Measurements from ENCODE around the gene WDR46. TPM values are rescaled to one million over a fixed set of nuclear protein-coding genes. Genes with fewer than 3 reads are reported as not detected.
A peak's percentile ranks its signal among the peaks of the same experiment; 100 is the strongest.

The WDR46 gene
- total RNA-seq, 2 donors from 2014 or later = 25.7 to 51.7 TPM

DNA sequence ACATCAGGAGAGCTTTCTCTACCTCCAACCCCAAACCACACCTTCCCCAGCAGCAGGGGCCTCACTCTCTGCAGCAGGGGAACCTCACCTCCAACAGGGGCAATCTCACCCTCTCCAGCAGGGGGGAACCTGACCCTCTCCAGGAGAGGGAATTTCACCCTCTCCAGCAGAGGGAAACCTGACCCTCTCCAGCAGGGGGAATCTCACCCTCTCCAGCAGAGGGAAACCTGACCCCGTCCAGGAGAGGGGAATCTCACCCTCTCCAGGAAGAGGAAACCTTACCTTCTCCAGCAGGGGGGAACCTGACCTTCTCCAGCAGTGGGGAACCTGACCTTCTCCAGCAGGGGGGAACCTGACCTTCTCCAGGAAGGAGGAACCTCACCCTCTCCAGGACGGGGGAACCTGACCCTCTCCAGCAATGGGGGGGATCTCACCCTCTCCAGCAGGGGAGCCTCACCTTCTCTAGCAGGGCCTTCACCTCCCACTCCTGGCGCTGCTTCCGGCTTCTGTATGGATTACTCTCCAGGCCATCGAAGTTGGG, 9.0 kb downstream of the WDR46 start:
- Histone ChIP-seq H3K27me3 (no peaks in the 10 kb centered on the region), H3K9ac (ENCODE audit: low read depth in 2 of 2, low read length in 2 of 2) (peak overlapping the region in 1 of 2 donors; percentile 12), H3K36me3 (peaks cover 4% of the 10 kb centered on the region), H3K9me3 (no peaks in the 10 kb centered on the region), H3K4me3 (no peak overlapping the region), H3K27ac (no peak overlapping the region), H3K4me1 (peaks cover 13% of the 10 kb centered on the region)
- no peak for DNase-seq
- intact Hi-C loops (cut with DNase I) = no loop called here
- TF ChIP-seq, protein P1, sequence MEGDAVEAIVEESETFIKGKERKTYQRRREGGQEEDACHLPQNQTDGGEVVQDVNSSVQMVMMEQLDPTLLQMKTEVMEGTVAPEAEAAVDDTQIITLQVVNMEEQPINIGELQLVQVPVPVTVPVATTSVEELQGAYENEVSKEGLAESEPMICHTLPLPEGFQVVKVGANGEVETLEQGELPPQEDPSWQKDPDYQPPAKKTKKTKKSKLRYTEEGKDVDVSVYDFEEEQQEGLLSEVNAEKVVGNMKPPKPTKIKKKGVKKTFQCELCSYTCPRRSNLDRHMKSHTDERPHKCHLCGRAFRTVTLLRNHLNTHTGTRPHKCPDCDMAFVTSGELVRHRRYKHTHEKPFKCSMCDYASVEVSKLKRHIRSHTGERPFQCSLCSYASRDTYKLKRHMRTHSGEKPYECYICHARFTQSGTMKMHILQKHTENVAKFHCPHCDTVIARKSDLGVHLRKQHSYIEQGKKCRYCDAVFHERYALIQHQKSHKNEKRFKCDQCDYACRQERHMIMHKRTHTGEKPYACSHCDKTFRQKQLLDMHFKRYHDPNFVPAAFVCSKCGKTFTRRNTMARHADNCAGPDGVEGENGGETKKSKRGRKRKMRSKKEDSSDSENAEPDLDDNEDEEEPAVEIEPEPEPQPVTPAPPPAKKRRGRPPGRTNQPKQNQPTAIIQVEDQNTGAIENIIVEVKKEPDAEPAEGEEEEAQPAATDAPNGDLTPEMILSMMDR (IDR thresholded peaks at IDR 0.05) = no peak

DNA sequence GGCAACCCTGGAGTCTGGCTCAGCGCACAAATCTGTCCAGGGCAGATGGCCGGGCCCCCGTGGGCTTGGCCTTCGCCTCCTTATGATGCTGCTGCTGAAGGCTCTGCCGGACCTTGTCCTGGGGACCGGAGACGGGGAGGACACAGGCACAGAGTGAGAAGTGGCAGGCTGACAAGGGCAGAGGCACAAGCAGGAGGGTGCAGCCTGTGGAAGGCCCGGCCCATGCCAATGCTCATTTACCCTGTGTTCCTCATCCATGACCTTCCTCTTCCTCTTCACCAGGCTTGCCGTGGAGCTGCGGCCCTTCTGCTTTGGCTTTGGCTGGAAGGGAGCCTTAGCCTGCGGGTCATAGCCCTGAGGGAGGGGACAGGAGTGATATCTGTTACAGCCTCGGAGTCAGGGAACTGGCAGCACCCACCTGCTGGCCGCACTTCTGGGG, 9.8 kb downstream of the WDR46 start:
- no peak overlapping the region for H3K27ac ChIP-seq
- no peaks in the 10 kb centered on the region for H3K9me3 ChIP-seq
- H3K4me3 ChIP-seq = no peak overlapping the region
- H3K9ac ChIP-seq (ENCODE audit: low read depth in 2 of 2, low read length in 2 of 2) = peak overlapping the region in 1 of 2 donors; percentile 36
- intact Hi-C loops (cut with DNase I) = no loop called here
- H3K4me1 ChIP-seq = peaks cover 20% of the 10 kb centered on the region
- TF ChIP-seq, protein P1 (IDR thresholded peaks at IDR 0.05) = no peak
- H3K36me3 ChIP-seq = peaks cover 4% of the 10 kb centered on the region
- H3K27me3 ChIP-seq = no peaks in the 10 kb centered on the region
- DNase-seq = no peak

DNA sequence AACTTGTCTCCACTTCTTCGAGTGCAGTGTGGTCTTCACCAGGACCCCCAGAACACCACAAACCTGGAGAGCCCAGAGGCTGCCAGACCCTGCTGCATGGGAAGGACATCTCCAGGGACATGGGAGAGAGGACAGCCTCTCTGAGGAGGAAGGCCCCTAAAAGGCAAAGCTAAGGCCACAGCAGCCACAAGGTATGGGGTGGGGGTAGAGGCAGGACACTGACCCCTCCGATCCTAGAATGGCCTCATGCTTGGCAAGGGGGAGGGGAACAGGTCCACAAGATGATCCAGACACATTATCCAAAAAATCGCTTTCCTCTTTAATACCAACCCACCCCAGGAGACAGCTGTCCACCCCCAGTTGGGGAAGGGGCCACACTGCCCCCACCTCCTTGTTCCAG, 10.2 kb downstream of the WDR46 start:
- no peaks in the 10 kb centered on the region for H3K27me3 ChIP-seq
- H3K27ac ChIP-seq = no peak overlapping the region
- TF ChIP-seq, protein P1 (IDR thresholded peaks at IDR 0.05) = no peak
- H3K9ac ChIP-seq (ENCODE audit: low read depth in 2 of 2, low read length in 2 of 2) = peak overlapping the region in 1 of 2 donors; percentile 36
- H3K36me3 ChIP-seq = peaks cover 4% of the 10 kb centered on the region
- DNase-seq = no peak
- no peak overlapping the region for H3K4me3 ChIP-seq
- H3K4me1 ChIP-seq = peaks cover 25% of the 10 kb centered on the region
- no peaks in the 10 kb centered on the region for H3K9me3 ChIP-seq
- intact Hi-C loops (cut with DNase I) = no loop called here

DNA sequence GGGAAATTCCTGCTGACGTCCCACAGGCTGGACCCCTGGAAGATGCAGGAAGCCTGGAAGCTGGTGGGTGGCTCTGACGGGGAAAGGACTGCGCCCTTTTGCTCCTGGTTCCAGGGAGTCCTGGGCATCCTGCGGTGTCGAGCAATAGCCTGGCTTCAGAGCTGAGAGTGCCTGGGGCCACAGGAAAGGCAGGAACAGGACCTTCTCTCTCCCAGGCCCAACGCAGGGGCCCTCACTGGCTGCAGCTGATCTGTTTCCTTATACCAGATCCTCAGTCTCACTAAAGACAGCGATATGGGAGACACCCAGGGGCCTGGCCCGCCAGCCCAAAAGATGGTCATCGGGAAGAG, 10.7 kb downstream of the WDR46 start:
- no peaks in the 10 kb centered on the region for H3K9me3 ChIP-seq
- no peak for DNase-seq
- peaks cover 29% of the 10 kb centered on the region for H3K4me1 ChIP-seq
- no peak overlapping the region for H3K27ac ChIP-seq
- intact Hi-C loops (cut with DNase I) = no loop called here
- no peaks in the 10 kb centered on the region for H3K27me3 ChIP-seq
- no peak overlapping the region for H3K4me3 ChIP-seq
- TF ChIP-seq, protein P1 (IDR thresholded peaks at IDR 0.05) = no peak
- peaks cover 4% of the 10 kb centered on the region for H3K36me3 ChIP-seq
- peak overlapping the region in 1 of 2 donors; percentile 86 for H3K9ac ChIP-seq (ENCODE audit: low read depth in 2 of 2, low read length in 2 of 2)

DNA sequence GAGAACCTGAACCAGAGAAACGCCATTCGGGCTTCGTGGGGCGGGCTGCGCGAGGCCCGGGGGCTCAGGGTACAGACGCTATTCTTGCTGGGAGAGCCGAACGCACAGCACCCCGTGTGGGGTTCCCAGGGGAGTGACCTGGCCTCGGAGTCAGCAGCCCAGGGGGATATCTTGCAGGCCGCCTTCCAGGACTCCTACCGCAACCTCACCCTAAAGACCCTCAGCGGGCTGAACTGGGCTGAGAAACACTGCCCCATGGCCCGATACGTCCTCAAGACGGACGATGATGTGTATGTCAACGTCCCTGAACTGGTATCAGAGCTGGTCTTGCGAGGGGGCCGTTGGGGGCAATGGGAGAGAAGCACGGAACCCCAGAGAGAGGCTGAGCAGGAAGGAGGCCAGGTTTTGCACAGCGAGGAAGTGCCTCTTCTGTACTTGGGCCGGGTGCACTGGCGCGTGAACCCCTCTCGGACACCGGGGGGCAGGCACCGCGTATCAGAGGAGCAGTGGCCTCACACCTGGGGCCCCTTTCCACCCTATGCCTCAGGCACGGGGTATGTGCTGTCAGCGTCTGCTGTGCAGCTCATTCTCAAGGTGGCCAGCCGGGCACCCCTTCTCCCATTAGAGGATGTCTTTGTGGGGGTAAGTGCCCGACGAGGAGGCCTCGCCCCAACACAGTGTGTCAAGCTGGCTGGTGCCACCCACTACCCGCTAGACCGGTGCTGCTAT, 11.2 kb downstream of the WDR46 start:
- H3K4me1 ChIP-seq = peaks cover 35% of the 10 kb centered on the region
- intact Hi-C loops (cut with DNase I) = loop anchor here (2.0 kb wide), 1 partner anchor 39 kb away; the partner anchor contains the start of gene ZBTB22
- no peaks in the 10 kb centered on the region for H3K27me3 ChIP-seq
- DNase-seq = no peak
- no peaks in the 10 kb centered on the region for H3K9me3 ChIP-seq
- H3K27ac ChIP-seq = peak overlapping the region; percentile 94
- H3K36me3 ChIP-seq = peaks cover 4% of the 10 kb centered on the region
- peak overlapping the region; percentile 64 for H3K4me3 ChIP-seq
- H3K9ac ChIP-seq (ENCODE audit: low read depth in 2 of 2, low read length in 2 of 2) = peak overlapping the region; percentile 86 to 91
- TF ChIP-seq, protein P1 (IDR thresholded peaks at IDR 0.05) = no peak

All from colonic mucosa (tissue), 4 donors.